Measurements from ENCODE around the gene RALGAPA2.

RALGAPA2 gene

DNA sequence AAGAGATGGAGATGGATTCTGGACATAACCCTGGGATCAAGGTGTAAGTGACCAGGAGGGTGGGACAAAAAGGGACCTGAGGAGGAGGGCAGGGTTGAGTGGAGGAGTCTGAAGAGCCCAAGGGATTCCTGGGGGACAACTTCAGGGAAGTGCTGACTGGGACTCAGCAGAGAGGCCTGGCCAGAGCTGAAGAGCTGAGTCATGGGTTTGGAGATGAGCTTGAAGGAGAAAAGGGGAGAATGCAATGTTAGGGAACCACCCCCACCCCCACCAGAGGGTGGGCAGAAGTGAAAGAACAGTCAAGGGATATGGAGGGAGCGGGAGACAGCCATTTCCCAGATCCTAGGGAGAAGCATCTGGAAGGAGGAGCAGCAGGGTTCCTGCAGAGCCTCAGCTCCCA lies 289.3 kb downstream of the RALGAPA2 start:
- no peak for DNase-seq

DNA sequence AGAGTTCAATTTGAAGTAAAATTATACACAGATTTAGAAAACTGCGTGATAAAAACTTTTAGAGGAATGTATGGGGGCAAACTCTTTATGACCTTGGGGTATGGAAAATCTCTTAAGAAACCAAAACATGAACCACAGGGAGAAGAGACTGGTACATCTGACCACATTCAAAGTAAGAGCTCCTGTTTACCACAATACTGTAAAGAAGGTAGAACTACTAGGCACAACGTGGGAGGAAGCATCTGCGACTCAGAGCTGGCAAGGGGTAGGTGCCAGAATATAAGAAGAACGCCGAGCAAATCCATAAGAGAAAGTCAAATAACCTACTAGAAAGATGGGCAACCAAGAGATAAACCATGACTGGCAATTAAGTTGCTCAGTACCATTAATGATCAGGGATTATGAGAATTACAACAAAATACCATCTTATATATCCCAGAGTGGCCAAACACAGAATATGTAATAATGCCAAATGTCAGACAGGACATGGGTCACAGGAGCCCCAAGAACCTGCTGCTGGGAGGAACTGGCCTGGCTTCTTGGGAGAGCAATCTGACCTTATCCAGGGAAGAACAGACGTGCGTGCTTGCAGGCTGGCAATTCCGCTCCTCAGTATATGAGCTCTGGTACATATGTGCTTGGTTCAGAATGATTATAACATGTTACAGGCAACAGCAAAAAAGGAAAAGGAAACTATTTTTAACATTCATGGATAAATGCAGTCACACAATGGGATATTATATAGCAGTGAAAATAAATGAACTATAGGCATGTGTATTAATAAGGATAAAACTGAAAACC lies 294.4 kb downstream of the RALGAPA2 start:
- DNase-seq, result no peak

DNA sequence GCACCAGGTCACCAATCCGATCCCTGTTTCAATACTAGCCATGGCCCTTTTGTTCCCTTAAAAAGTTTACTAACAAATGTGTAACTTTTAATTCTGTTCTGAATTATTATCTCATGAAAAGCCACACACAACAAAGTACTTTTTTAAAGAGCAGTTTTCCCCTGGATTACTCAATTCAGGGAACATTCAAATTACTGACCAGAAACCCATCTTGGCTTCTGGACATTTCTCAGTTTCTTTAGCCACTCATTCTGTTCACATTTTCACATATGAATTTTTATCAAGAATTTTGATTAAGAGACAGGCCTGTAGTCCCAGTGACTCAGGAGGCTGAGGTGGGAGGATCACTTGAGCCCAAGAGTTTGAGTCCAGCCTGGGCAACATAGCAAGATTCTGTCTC lies 297.1 kb downstream of the RALGAPA2 start:
- DNase-seq, result no peak

DNA sequence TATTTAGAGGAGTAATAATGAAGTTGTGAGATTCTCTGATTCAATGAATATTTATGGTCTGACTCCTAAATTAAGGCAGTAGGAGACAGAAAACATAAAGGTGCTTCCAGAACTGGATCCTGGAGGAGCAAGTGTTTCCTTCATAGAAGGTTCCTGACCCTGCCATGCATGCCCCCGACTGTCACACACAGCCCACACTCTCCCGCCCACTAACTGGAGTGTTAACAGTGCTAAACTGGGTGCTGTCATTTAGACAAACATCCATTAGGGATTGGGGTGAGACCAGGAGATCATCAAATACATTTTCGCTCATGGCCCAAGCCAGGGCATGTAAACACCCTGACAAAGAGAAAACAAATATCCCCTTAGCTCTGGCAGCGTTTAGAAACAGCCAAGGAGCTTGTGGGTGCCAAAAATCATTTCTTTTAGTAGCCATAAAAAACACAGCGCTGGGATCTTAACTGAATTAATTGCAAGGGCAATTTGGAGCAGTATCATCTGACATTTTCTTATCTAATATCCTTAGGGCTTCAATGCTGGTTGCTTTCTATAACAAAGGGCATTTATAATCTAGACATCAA lies 297.7 kb downstream of the RALGAPA2 start:
- no peak for DNase-seq

GRCh38 chr20:20413810-20414281 lies 298.6 kb downstream of the RALGAPA2 start:
- peak; percentile 28 for DNase-seq

DNA sequence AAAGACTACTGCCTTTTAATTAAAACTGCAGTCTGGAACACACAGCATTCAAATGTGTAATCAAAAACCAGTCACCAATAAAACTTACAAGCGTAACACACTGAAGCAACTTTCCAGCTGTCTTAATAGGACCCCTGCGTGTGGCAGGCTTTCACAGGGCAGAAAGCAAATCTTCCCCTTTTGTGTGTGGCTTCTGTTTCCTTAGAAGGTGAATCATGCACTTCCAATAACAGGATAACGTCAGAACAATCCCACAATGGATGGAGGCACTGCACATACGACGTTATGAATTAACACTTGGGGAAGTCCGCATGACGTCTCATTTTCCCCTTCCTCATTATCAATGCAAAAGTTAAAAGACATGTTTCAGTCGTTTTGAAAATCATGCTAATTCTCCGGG lies 299.7 kb downstream of the RALGAPA2 start:
- DNase-seq, result no peak

- DNase-seq, result no peak
These were observed 300.6 kb downstream of the RALGAPA2 start for GRCh38 chr20:20411836-20412235.

DNA sequence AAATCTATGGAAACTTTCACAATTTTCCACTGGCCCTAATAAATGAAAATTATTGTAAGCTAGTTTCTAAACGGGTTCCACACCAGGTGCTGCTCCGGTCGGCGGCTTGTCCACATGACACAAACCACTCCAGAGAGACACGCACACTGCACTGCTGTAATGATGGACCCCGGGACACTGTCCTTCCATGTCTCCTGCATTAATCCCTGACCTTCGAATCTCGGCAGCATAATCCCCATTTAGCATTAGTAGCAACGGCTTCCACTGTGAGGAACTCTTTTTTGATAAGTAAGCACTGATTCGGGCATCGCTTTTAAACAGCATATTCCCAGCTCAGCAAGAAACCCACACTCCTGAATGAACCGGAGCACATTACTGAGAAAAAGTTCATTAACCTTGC lies 301.0 kb downstream of the RALGAPA2 start:
- no peak for DNase-seq

GRCh38 chr20:20410678-20411077 lies 301.8 kb downstream of the RALGAPA2 start:
- peak; percentile 39 for DNase-seq

- no peak for DNase-seq
These were observed 303.1 kb downstream of the RALGAPA2 start for GRCh38 chr20:20409331-20409730.

GRCh38 chr20:20407891-20408805 lies 304.3 kb downstream of the RALGAPA2 start:
- peak; percentile 67 for DNase-seq

GRCh38 chr20:20406306-20406705 lies 306.1 kb downstream of the RALGAPA2 start:
- no peak for DNase-seq

- DNase-seq, result no peak
These were observed 306.8 kb downstream of the RALGAPA2 start for GRCh38 chr20:20405623-20406022.

GRCh38 chr20:20404633-20405032 lies 307.8 kb downstream of the RALGAPA2 start:
- DNase-seq, result no peak

GRCh38 chr20:20401991-20402390 lies 310.5 kb downstream of the RALGAPA2 start:
- DNase-seq, result no peak

GRCh38 chr20:20399531-20400500 lies 312.6 kb downstream of the RALGAPA2 start:
- DNase-seq, result no peak

DNA sequence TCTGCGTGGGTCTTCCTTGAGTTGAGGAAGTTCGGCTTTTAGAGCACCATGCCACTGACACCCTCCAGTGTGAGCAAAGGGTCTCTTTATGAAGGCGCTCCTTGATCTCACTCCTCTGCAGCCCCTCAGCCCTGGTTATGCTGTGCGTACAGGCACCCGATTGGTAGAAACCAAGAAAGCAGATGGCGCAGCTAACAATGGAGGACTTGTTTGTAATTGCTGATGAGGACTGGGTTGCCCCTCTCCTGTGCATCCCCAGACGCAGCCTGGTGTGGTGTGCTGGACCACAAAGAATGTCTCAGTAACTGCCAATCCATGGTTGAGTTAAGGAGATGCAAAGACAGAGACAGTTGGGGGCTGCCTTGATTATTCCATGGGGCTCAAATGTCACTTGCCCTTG lies 314.3 kb downstream of the RALGAPA2 start:
- DNase-seq, result no peak

GRCh38 chr20:20396794-20397193 lies 315.6 kb downstream of the RALGAPA2 start:
- no peak for DNase-seq

- no peak for DNase-seq
These were observed 316.4 kb downstream of the RALGAPA2 start for GRCh38 chr20:20395903-20396568.

DNA sequence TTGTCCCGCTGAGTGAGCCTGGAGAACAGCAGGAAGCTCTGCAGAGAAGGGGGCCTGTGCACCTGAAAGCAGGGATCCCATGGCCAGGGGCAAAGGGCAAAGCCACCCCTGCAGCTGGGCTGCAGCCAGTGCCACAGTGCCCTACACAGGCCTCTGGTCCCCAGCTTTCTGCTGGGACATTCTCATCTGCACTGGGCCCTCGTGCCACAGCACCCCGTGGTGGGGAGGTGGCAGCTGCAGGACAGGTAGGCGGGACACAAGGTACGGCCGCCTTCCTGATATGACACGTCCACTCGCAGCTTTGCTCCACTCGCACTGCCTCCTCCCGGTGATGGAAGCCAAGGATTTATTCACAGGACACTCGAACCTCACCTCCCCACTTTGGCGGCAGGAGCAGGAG lies 317.4 kb downstream of the RALGAPA2 start:
- DNase-seq, result no peak

Data from midbrain (tissue), 1 donor.